H4 (cell line): ENCODE measurements around the gene WDR36. TPM values are rescaled to one million over a fixed set of nuclear protein-coding genes. Genes with fewer than 3 reads are reported as not detected.

Experiments used
- DNase-seq: peaks from one replicate; pipeline ENCODE4 v3.0.0-alpha.2; 2015; ENCODE audit warnings: low spot score
- total RNA-seq: library from RNA; depleted of rRNA; stranded (reverse); fragments of >200 nt; shearing (Covaris generic); gene quantifications from 2 replicates; pipeline ENCODE4 v1.2.3, GENCODE V29; 2014

Gene WDR36
- total RNA-seq, 1 experiment from 2014 or later, result 44.5 TPM

DNA sequence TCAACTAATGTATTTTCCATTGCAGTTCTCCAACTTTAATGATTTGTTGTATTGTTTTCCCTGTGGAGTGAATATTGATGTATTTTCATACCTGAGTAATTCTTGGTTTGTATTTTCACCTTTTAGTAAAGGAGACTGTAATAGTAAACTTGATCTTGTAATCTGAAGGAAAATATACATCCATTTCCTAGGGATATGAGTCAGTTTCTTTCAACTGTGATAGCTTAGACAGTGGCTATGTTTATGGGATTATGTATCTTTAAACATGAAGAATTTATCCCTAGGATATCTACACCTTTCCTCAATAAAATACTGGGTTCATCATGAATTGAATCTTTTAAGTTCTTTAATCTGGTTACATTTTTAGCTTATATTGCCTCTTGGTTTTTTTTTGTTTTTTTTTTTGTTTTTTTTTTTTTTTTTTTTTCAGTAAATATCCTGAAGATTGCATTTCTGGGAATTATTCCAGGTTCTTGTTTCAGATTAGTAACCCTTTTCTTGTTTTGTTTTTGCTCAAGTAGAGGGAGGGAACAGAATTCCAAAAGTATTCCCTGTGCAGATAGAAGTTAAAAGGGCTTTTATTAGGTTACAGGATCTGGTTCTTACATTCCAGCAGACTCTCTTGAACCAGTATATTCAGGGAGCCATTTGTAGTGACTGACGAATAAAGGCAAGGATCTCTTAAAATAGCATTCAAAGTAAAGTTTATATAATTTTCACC, 7.1 kb downstream of the WDR36 start:
- no peak for DNase-seq

DNA sequence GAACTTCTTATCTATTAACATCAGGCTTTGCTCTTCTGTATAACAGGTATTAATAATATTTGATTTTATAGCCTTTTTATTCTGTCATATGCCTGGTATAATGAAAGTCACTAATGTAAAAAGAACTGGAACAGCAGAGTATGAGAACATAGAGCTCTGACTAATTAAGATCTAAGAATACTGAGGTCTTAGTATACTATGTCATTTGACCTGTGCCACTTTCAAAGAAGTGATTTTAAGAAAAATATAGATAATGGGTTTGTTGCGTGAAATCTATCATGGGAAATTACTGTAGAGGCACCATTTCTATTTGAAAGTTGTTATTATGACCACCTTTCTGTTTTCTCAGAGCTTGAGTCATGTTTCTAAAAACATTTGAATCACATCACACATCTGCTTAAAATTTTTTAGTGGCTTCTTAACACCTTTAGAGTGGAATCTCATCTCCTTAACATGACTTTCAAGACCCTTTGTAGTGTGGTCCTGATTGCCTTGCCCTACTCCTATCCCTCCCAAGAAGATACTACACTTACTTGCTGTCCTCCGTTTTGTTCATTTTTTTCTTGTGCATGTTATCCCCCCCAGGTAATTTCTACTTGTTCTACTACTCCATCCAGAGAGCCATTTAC, 14.3 kb downstream of the WDR36 start:
- no peak for DNase-seq

DNA sequence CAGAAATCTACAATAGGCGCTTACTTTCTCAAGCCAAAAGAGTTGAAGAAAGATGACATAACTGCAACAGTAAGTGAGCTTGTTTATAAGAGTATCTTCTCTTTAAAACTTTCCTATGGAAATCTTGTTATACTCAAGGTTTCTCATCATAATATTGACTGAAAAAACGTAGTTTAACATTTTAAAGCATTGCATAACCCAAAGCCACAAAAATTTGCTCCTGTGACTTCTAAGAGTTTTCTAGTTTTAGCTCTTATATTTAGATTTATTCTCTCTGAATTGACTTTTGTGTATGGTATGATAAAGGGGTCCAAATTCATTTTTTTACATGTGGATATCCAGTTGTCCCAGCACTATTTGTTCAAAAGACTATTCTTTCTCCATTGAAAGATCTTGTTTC, 15.2 kb downstream of the WDR36 start:
- DNase-seq, result no peak

DNA sequence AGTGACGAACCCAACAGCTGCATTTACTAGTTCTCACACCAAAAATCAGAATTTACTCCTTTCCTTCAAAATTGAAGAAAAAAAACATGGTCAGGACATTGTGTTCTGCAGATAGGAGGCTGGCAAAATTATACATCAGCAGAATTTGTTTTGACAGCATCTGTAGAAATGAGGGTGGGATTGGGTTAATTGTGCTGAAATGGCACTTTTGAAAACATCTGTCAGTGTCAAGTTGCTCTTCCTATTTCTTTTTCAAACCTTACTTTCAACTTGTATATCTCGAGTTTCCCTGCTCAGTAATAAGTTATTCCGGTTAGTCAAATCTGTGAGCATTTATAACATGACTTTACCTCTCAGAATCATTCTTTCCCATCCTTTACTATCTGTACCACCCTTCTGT, 19.8 kb downstream of the WDR36 start:
- no peak for DNase-seq

DNA sequence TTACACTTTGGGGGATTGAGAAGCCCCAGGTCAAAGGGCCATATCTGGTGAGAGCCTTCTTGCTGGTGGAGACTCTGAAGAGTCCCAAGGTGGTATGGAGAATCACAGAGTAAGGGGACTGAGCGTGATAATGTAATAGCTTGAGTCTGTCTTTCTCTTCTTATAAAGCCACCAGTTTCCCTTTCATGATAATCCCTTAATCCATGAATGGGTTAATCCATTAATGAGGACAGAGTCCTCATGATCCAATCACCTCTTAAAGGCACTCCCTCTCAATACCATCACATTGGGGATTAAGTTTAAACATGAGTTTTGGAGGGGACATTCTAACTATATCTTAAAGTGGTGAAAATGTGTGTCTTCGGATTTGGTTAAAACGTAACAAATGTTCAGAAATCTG, 21.5 kb downstream of the WDR36 start:
- DNase-seq, result no peak

DNA sequence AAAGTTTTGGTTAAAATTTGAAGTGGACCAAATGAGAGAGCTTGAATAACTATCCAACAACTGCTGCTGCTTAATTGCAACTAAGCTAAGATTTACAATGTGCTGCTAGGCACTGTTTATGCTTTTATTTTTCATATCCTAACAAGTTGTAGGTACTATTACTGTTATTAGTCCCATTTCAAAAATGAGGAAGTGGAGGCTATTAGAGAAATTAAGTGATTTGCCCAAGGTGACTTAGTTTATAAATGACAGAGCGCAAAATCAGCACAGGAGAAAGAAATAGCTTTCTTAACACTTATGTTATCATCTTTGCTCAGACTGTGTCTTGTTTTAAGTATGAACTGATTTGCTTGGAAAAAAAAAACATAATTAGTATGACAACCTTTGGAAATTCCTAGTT, 23.1 kb downstream of the WDR36 start:
- DNase-seq, result no peak

DNA sequence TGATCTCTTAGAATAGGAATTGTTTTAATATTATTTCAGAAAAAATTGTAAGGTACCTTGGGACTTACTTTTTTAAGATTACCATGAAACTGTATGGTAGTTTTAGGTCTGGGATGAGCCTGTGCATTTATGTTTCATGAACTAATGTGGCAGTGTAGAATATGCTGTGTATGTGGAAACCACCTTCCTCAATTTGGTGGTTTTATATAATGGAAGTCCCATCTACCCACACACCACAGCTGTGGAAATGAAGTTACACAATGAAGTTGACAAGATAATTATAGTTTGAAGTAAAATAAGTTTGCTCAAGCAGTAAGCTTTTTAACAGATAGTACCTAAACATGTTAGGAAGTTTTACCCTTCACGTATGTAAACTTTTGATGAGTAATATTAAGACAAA, 24.4 kb downstream of the WDR36 start:
- no peak for DNase-seq

DNA sequence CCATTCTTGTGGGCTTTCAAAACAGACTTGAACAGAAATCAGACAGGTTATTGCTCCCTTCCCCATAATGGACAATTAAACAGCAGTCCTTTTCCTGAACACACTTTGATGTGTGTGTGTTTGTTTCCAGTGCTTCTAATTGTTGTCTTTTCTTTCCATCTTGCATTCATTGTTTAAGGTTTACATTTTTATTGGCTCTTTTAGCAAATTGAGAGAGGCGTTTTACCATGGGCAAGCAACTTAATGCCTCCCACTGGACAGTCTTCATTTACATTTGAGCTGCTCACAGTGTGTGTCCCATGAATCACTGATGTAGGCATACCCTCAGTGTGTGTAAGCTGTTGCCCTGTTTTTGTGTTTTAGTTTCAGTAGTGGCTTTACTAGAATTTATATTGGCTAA, 25.0 kb downstream of the WDR36 start:
- DNase-seq, result no peak

DNA sequence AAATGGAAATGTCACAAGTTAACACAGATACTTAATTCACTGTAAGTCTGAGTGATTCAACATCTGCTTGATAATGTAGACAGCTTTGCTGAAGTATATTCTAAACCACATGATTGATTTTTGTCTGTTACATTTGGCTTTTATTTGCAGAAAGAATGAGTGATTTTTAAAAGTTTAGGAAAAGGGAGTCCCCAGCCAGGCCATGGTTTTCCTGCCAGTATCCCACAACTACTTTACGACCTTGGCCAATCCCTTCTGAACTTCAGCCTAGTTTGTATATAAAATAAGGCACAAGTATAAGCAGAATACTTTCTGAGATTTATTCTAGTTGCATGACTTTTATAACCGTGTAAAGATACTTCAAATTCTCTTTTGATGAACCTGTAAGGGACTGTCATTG, 27.1 kb downstream of the WDR36 start:
- no peak for DNase-seq

DNA sequence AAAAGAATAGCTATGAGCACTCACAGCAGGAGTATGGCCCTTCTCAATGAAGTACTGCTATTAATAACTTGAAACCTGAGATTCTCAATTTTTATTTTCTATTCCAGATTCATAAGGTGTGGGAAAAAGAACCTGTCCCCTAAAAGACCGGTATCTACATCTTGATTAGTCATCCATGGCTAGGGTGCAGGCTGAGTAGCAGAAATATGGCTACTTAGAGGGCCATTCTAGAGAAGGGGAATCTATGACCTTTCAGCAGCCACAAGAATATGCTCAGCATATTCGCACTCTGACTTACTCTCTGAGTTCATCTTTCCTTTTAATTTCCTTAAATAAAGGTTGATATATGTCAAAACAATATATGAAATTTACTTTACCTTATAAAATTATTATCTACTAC, 27.7 kb downstream of the WDR36 start:
- no peak for DNase-seq

DNA sequence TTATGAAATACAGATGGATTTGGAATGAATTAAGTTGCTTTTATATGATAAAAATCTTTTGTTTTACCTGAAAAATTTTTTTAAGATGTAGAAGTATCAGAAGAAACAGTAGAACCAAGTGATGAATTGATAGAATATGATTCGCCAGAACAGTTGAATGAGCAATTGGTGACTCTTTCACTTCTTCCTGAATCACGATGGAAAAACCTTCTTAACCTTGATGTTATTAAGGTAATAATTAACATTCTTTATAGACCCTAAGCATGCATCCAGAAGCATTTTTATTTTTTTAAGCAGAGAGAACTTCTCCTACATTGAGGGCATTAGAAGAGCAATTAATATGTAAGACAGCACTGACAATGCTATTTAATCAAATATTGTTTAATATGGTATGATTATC, 28.8 kb downstream of the WDR36 start:
- no peak for DNase-seq

DNA sequence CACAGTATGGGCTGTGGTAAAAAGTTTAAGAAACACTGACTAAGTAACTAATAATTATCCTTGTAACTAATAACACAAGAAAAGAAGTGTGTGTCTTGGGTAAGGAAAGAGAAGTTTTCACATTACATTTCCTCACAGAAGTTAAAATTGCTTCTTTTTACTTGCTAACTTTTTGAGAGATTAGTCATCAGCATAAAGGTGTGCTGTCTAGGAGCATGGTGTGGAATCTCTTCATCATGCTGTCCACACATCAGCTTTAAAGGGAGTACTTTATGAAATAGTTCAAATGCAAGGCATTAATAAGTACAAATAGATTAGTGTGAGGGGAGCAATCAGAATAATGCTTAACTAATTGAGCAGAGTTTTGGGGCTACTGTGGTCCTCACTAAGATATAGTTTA, 29.8 kb downstream of the WDR36 start:
- no peak for DNase-seq

DNA sequence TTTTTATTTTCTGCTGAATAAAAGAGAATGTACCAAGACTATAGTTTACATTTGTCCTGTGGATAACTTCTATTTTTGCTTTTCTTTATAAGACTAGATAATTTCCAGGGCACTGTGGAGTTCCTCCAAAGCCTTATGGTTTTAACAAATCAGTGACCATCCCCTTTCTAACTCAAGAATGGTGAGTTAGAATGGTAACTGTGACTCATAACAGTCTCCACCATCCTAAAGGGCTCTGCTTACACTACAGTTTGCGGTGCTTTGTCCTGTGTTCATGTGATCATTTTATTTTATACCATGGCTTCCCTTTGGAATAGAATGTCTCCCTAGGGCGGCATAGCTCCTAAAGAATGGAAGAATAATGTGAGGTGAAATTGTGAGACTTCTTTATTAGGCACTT, 30.2 kb downstream of the WDR36 start:
- no peak for DNase-seq

DNA sequence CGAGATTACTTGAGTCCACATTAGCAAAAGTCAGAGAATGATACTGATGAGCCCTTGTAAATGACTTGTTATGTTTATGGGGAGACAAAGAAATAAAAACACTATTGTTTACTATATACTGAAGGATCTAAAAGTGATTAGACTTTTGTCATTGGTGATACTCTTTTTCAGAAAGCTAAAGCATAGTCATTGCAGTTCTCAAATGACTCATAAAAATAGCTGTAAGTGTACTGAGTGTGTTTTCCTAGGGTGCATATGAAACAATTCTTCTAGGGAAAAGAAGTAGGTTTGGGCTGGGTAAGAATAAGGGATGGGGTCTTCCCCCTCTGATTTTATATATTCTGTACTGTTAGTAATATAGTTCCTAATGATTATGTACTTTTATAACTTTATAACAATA, 32.6 kb downstream of the WDR36 start:
- DNase-seq, result no peak

DNA sequence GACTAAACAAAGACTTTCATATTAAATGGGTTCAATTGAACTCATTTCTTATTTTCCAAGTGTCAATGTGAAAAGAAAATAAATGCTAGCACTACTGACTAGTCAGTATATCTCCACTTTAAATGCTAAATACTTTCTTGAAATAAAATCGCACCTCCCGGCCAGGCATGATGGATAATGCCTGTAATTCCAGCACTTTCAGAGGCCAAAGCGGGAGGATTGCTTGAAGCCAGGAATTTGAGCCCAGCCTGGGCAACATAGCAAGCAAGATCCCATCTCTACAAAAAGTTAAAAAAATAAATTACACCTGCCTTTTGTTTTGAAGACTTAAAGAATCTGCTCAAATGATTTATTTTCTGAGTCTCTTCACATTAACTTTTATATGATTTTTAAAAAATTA, 34.7 kb downstream of the WDR36 start:
- no peak for DNase-seq

DNA sequence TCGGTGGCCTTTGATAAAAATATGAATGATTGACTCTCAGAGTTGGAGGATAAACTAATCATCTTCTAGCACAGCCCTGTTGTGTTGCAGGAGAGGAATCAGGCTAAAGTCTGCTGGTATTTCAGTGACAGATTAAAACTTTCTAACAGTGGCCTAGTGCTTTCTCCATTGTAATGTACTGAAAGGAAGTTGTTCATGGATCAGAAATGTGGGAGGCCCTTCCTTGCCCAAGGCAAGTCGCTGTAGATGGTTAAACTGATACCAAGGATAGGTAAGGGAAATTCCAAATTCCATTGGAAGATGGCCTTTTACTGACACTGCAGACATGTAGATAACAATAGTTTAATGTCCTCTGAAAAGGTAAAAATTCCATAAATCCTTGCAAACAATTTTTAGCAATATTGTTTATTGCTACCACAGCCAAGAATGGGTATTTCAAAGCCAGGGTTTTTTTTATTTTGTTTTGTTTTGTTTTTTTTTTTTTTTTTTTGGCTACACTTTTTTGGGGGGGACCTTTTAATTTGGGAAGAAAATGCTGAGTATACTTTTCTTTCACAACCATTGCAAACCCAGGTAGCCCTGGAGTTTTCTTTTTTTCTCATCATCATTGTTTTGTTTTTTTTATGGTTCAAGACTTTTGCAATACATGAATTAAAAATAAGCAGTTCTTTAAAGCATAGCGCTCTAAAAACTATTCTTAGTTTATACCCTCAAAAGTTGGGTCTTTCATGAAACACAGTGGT, 35.5 kb downstream of the WDR36 start:
- DNase-seq, result no peak

DNA sequence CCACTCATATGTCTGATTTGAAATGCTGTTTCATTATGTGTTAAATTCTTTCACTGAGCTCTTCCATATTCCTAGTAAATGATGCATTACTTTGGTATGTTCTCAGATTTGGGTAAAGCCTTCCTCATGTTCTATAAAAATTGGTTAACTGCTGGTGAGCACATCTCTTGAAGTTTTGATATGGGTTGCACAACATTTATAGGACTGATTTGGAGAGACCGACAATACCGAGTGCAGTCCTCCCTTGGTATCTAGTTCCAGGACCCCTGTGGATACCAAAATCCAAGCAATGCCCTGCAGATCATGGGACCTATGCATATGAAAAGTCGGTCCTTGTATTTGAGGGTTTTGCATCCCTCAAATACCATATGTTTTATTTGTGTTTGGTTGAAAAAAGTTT, 37.8 kb downstream of the WDR36 start:
- DNase-seq, result no peak

DNA sequence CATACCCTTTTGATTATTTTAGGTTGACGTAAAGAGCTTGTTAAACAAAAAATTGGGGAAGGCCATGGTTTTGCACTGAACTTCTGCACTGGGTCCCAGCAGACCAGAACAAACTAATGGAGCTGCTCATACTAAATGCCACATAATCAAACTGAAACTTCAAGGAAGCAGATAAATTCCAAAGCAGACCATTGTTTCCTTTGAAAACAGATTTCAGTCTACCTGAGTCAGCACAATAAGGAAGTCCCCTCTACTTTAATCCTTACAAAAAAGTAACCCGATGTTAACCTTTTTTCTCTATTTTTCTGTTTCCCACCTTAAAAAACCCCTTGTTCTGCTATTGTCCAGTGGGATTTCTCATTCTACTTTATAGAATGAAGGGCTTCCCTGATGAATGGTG, 39.2 kb downstream of the WDR36 start:
- no peak for DNase-seq

DNA sequence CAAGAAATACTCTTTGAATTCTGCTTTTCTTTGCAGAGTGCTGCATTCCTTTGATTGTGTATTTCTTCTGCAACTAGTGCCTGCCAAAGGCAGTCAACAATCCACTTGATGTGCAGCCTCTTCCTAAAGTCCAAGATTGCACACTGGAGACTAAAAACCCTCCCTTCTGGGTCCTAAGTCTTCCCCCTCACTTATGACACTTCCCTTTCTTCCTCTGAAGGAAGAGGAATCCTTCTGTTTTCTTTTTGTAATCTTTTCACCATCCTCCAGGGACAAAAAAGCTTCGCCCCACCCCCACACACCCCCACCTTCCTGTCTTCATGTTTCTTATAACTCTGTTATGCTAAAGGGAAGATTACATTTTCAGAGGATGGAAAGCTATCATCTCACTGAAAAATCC, 39.9 kb downstream of the WDR36 start:
- no peak for DNase-seq

DNA sequence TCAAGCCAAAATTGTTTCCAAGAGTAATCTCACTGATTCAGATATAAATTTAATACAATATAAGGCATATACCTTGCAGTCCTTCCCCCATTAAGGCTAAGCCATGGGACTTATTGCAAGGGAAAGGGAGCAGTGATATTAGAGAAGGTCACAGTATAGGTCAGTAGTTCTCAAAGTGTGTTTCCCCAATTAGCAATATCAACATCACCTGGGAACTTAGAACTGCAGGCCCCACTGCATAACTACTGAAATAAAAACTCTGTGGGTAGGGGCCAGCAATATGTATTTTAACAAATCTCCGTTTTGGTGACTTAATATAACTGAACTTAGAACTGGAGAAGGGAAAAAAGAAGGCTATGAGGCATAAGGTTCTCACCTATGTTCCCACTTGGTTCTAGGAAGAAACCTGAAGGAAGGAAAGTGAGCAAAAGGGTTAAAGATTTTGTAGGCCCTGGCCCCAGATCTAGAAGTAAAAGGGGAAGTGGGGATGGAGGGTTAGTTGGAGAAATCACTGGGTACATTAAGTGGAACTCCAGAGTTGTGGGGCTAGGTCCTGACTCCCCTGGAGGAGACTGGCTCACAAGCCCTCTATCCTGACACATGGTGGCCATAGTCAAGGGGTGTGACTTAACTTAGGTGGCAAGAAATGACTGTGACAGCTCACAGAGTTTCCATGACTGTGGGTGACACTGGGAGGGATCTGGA, 40.7 kb downstream of the WDR36 start:
- no peak for DNase-seq

DNA sequence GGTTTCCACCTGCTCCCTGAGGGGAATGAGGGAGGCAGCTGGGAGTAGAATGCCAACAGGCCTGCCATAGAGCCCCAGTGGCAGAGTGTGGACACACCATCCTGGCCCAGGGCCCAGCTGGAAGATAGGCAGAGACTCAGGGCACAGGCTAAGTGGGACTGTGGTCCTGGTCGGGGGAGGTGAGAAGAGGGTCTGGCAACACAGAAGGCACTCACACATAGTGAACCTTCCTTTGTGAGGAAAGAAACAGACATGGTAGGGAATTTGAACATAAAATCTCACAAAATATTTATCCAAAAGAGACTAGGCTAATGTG, 41.2 kb downstream of the WDR36 start:
- DNase-seq, result no peak

DNA sequence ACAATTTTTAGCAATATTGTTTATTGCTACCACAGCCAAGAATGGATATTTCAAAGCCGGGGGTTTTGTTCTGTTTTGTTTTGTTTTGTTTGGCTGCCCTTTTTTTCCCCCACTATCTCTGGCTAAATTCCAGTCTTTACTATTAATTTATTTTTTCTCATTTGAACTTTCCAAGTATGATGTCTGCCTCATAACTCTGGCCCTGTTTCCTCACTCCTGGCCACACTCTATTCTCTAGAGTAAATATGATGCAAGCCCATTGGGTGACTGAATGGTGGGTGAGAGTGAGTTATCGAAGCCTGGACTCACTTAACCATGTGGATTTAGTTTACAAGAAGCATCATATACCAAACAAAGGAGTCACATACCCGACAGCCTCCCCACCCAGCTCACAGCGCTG, 41.9 kb downstream of the WDR36 start:
- no peak for DNase-seq

DNA sequence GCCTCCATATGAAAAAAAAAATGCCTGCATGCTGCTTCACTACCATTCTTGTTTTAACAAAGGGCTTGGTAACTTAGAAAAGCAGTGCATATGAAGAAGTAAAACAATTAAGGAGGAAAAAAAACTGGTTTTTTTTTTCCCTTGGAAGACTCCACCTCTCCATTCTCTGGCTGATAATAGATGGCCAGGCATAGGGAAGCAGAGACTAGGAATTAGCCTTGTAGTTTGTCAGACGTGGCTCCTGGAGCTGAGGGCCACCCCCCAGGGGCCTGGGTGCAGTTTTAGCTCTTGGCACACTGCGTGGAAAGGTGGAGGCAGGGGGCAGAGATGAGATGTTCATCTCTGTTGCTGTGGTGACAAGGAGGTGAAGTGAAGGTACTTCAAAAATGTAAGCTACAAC, 42.7 kb downstream of the WDR36 start:
- no peak for DNase-seq
